HG02763 (cell line): ENCODE data around the gene EFNA4.
A peak's percentile ranks its signal among the peaks of the same experiment; 100 is the strongest.

Experiments used
- ATAC-seq: cut with Tn5 transposase; IDR thresholded peaks from one replicate; pipeline ENCODE4 v1.9.1; 2021; ENCODE audit warnings: mild to moderate bottlenecking, moderate library complexity; ENCODE audit not compliant: unreplicated experiment

EFNA4 gene

GRCh38 chr1:155051342-155051776, 12.2 kb upstream of the EFNA4 start:
- ATAC-seq, result no peak

DNA sequence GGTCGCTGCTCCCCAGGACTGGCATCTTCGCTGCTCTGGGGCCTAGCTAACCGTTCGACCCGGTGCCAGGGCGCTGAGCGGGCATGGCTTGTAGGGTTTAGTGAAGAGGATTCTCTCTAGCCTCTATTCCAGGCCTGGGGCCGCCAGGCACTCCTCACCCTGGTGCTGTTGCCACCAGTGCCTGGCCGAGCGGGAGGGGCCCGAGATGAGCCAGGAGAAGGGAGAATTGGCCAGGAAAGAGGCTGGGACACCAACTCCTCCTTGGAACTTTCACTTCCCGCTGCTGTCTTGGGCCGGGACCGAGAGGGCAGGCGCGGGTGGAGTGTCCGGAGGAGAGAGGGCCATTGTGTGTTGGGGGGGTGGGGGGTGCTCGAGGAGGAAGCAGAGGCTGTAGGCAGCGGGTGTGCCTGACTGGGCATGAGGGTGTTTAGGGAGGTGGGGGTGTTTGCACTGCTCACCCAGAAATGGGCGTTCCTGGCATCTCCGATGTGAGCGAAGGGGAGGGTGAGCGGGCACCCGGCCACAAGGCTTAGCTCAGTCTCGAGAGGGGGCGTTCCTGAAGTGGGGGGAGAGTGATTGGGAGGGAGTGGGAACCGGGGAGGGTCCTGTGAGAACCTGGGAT, 11.7 kb upstream of the EFNA4 start:
- ATAC-seq, result peak; percentile 8

- no peak for ATAC-seq
These were observed 10.8 kb upstream of the EFNA4 start for GRCh38 chr1:155052439-155053395.

- no peak for ATAC-seq
These were observed 9.9 kb upstream of the EFNA4 start for GRCh38 chr1:155053531-155054105.

DNA sequence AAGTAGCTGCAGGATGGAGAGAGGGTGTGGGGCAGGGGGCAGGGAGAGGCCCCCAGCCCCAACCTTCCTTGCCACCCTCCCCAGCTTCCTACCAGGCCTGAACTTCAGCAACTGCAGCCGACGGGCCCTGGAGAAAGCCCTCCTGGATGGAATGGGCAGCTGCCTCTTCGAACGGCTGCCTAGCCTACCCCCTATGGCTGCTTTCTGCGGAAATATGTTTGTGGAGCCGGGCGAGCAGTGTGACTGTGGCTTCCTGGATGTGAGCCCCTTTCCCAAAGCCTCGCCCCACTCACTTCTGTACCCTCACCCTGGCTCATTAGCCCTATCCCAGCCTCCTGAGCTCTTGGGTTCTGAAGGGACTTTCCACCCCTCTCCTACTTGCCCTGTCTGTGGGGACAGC, 6.4 kb upstream of the EFNA4 start:
- ATAC-seq, result no peak

- no peak for ATAC-seq
These were observed 5.7 kb upstream of the EFNA4 start for GRCh38 chr1:155057788-155058211.

DNA sequence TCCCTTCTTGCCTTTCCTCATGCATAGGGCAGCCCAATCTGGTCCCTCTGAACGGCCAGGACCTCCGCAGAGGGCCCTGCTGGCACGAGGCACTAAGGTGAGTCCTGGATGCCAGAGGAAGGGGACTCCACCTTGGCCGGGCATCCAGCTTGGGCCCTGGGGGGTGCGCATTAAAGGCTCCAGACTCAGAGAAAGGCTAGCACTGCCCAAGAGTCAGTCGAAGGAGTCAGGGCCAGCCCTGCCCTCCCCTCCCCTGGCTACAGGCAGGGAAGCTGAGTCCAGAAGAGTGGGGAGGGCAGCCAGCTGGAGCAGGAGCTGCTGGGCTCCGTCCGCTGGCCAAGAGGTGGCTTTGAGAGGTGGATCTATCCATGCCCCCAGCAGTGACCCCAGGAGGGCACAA, 2.8 kb upstream of the EFNA4 start:
- ATAC-seq, result no peak

DNA sequence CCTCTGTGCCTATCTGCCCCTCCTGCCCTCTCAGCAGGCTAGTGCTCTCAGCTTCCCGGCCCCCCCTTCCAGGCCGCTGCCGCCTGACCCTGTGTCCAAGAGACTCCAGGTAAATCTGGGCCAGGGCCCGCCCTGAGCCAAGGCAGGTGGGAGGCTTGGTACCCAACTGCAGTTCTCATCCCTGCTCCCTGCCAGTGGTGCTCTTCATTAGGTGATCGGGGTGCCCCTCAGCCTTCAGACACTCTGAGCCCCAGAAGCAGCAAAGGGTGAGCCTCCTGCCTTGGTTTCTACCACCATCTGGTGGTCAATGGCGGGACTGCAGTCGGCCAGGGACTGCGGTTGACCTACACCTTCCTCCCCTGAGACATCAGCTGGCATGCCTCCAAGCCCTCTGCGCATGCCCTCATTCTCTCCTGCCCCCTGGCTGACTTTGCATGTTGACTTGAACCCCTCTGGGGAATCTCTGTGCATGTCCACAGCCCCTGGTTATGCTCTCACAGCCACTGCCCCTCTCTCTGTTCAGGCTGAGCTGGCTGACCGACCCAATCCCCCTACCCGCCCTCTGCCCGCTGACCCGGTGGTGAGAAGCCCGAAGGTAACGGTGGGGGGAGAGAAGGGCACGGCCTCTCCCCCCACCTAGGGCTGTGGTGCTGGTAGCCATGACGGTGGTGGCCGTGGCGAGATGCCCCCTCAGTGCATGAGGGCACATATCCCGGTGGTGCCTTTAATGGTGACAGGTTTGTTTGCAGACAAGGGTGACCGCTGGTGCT, 2.0 kb upstream of the EFNA4 start:
- ATAC-seq, result peak; percentile 45

DNA sequence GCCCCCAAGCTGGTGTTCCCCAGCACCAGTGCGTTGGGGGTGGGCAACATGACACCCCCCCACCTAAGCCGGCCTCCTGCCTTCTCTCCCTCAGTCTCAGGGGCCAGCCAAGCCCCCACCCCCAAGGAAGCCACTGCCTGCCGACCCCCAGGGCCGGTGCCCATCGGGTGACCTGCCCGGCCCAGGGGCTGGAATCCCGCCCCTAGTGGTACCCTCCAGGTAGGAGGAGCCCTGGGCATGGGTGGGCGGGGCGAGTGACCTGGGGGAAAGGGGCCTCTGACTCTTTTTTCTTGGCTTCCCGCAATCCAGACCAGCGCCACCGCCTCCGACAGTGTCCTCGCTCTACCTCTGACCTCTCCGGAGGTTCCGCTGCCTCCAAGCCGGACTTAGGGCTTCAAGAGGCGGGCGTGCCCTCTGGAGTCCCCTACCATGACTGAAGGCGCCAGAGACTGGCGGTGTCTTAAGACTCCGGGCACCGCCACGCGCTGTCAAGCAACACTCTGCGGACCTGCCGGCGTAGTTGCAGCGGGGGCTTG, 1.3 kb upstream of the EFNA4 start:
- ATAC-seq, result no peak

DNA sequence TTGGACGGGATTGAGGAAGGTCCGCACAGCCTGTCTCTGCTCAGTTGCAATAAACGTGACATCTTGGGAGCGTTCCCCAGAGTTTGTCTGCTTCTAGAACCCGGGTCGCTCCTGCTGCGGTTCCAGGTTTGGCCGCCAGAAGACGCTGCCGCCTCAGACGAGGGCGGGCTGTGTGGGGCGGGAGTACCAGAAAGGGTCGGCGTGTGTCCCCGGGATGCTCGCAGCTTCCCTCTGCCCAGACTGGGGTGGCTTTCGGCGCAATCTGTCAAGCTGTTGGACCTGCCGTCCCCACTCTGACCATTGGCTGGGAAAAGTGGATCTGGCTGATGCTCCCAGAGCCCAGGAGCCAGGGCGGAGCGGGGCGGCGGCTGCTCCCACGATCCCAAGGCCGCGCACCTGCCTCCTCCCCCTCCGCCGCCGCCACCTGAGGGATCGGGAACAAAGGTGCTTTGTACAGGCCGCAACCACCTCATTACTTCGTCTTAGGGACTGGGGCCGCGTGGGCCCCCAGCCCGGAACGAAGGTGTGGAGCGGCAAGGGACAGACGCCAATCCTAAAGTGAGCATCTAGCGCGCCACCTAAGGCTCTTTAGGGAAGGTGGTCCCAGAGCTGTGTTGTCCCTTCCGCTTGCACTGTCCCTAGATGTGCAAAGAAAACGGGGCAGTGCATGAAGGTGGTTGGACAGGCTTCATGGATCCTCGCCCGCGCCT, 683 bp upstream of the EFNA4 start:
- ATAC-seq, result no peak

DNA sequence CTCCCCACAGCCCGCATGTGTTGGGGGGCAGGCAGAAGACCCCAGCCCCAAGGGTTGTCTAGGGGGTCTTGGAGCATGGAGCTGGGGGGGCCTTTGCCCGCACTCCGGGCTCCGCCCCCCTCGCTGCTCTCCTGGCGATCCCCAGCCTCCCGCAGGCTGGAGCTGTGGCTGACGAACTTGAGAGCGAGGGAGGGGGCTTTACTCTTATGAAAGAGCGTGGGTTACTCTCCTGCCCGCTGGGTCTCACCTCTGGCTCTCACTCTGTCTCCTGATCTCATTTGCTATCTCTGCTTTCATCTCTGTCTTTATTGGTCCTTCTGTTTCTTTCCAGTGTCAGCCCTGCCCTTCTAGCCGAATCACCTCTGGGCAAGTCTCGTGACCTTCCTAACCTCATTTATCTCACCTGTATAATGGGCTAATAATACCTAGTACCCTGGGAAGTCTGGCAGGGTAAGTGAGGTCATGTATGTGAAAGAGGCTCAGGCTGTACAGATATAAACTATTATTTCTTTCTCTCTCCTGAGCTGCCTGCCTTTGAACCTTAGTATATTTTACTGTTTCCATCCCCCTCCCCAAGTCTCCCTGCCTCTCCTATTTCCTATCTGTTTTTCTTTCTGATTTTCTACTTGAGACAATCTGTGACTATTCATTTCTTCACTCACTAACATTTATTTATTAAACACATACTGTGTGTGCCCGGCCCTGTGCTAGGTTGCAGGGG, 731 bp downstream of the EFNA4 start:
- no peak for ATAC-seq

GRCh38 chr1:155064832-155065429, 1.4 kb downstream of the EFNA4 start:
- ATAC-seq, result no peak

DNA sequence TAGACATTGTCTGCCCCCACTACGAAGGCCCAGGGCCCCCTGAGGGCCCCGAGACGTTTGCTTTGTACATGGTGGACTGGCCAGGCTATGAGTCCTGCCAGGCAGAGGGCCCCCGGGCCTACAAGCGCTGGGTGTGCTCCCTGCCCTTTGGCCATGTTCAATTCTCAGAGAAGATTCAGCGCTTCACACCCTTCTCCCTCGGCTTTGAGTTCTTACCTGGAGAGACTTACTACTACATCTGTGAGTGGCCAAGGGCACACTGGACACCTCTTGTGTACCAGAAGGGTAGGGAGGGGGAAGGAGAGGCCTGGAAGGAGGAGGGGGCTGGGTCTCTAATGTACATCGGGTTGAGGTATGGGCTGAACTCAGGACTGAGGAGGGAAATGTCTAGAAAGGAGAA, 3.2 kb downstream of the EFNA4 start:
- no peak for ATAC-seq

- no peak for ATAC-seq
These were observed 5.1 kb downstream of the EFNA4 start for GRCh38 chr1:155068599-155068998.

GRCh38 chr1:155069551-155070157, 6.1 kb downstream of the EFNA4 start:
- no peak for ATAC-seq

DNA sequence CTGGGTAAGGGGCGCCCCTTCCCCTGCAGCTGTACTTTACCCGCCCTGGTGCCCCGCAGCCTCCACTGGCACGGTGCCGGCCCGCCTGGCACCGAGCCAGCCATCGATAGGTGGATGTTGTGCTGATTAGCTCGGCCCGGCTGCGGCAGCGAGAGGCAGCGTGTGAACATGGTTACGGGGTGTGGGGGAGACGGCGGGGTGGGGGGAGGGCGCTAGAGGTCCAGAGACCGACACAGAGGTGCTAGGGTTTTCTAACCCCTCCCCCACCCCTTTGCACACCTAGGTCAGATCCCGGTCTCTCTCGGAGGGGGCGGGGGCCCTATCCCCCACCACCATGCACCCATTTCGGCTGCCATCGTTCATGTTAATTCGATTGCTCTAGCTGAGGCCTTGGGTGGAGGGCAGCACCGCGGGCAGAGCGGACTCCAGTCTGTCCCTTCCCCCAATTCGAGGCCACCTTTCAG, 6.7 kb downstream of the EFNA4 start:
- no peak for ATAC-seq

GRCh38 chr1:155070721-155071569, 7.4 kb downstream of the EFNA4 start:
- no peak for ATAC-seq

DNA sequence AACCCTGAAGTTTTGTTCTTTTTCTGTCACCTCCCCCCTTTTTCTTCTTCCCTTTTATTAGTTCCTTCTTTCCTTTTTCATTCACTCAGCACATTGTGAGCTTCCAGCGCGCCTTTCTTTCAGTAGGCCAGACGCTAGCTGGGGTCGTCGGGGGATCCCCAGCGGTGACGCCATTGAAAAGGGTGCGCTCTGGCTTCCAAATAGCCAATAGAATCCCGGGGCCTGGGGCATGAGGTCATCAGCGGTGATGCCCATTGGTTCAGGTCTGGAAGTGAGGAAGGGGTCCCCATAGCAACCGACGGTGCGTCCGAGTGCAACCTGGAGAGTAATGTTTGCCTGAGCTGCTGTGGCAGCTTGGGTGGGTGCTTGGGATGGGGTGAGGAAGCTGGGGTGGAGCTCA, 8.2 kb downstream of the EFNA4 start:
- ATAC-seq, result no peak
